NCI-H1105 treated with DMSO at 0.1 percent for 48 hours (cell line): ENCODE measurements around the gene CSNK1A1.
"Not testable (repeated sequence)": the region's sequence is repeated elsewhere in the genome, so short reads cannot be mapped to it uniquely, and the experiment has no call there.

ENCODE experiments used
- DNase-seq: peaks from one replicate; lab custom pipeline; 2025; lab: John Stamatoyannopoulos, UW

Gene CSNK1A1

GRCh38 chr5:149490599-149491485 is 60.4 kb downstream of the CSNK1A1 start:
- DNase-seq = no peak

GRCh38 chr5:149489605-149490037 is 61.6 kb downstream of the CSNK1A1 start:
- DNase-seq = no peak

GRCh38 chr5:149488645-149489306 is 62.5 kb downstream of the CSNK1A1 start:
- DNase-seq = no peak

- DNase-seq = no peak
These were observed 63.6 kb downstream of the CSNK1A1 start for GRCh38 chr5:149487672-149488071.

- no peak for DNase-seq
These were observed 64.3 kb downstream of the CSNK1A1 start for GRCh38 chr5:149486726-149487635.

- peak; percentile 5 for DNase-seq
These were observed 65.3 kb downstream of the CSNK1A1 start for GRCh38 chr5:149485655-149486615.

GRCh38 chr5:149481485-149481884 is 69.8 kb downstream of the CSNK1A1 start:
- DNase-seq = no peak

GRCh38 chr5:149478761-149479160 is 72.5 kb downstream of the CSNK1A1 start:
- DNase-seq = no peak

GRCh38 chr5:149475777-149476176 is 75.5 kb downstream of the CSNK1A1 start:
- DNase-seq = no peak

- DNase-seq = no peak
These were observed 77.0 kb downstream of the CSNK1A1 start for GRCh38 chr5:149474198-149474597.

GRCh38 chr5:149473441-149473840 is 77.8 kb downstream of the CSNK1A1 start:
- DNase-seq = no peak

GRCh38 chr5:149472399-149472798 is 78.8 kb downstream of the CSNK1A1 start:
- DNase-seq = no peak

GRCh38 chr5:149471406-149472183 is 79.6 kb downstream of the CSNK1A1 start:
- DNase-seq = no peak

GRCh38 chr5:149470942-149471341 is 80.3 kb downstream of the CSNK1A1 start:
- DNase-seq = no peak

- DNase-seq = no peak
These were observed 84.7 kb downstream of the CSNK1A1 start for GRCh38 chr5:149466457-149466972.

GRCh38 chr5:149464796-149465489 is 86.3 kb downstream of the CSNK1A1 start:
- DNase-seq = no peak

GRCh38 chr5:149461907-149462306 is 89.3 kb downstream of the CSNK1A1 start:
- not testable (repeated sequence) for DNase-seq

GRCh38 chr5:149459891-149460290 is 91.3 kb downstream of the CSNK1A1 start:
- no peak for DNase-seq

GRCh38 chr5:149457393-149457763 is 93.9 kb downstream of the CSNK1A1 start:
- no peak for DNase-seq
